Fibroblast of upper back skin (primary cell): ENCODE measurements around the gene BCAS3.
"Not testable (repeated sequence)": the region's sequence is repeated elsewhere in the genome, so short reads cannot be mapped to it uniquely, and the experiment has no call there.

Experiments
- DNase-seq: peaks from one replicate; pipeline ENCODE4 v3.0.0-alpha.2; 2013

Gene BCAS3

DNA sequence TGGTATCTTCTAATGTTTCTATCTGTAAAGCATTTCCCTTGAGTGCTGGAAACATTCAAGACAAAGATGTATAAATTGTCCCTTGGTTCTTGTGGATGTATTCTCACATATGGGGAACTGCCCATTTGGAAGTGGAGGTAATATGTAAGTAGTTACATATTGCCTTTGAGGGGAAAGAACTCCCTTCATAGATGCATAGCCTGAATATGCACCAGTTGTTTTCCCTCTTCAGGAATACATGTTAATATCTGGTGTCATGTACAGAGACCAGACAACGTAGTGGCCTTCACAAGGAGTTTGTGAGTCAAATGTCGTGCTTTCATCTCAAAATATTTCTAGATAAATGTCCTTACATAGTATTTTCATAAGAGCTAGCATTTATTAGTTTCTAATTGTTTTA, 213.5 kb downstream of the BCAS3 start:
- no peak for DNase-seq

DNA sequence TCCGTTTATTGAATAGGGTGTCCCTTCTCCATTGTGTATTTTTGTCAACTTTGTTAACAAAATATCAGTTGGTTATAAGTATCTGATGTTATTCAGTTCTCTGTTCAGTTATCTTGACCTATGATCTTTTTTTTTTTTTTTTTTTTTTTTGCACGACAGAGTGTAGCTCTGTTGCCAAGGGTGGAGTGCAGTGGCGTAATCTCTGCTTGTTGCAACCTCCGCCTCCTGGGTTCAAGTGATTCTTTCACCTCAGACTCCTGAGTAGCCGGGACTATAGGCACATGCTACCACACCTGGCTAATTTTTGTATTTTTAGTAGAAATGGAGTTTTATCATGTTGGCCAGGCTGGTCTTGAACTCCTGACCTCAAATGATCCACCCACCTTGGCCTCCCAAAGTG, 215.8 kb downstream of the BCAS3 start:
- no peak for DNase-seq

DNA sequence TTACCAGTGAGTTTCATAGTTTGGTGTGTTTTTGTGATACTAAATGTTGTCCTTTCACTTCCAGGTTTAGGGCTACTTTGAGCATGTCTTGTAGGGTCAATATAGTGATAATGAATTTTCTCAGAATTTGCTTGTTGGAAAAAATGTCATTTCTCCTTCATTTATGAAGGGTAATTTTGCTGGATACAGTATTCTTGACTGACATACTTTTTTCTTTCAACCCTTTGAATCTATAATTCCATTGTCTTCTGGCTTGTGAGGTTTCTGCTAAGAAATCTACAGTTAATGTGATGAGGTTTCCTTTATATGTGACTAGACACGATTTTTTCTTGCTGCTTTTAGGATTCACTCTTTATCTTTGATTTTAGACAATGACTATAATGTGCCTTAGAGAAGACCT, 219.3 kb downstream of the BCAS3 start:
- no peak for DNase-seq

DNA sequence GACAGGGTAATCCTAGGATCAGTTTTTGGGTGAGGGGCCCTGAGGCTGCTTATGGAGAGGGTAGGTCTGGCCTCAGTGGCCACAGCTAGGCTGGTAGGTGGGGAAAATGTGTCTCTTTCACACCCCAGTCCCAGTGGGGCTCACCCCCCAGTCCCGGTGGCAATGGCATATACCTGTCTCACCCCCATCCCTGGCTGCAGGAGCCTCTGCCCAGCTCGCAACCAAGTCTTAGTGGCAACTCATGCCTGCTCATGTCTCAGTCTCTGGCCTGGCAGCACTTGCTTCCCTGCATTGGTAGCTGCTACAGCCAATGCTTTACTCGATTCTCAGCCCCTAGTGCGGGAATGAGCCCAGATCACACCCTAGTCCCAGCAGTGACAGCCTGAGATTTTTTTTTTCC, 221.5 kb downstream of the BCAS3 start:
- DNase-seq: no peak

DNA sequence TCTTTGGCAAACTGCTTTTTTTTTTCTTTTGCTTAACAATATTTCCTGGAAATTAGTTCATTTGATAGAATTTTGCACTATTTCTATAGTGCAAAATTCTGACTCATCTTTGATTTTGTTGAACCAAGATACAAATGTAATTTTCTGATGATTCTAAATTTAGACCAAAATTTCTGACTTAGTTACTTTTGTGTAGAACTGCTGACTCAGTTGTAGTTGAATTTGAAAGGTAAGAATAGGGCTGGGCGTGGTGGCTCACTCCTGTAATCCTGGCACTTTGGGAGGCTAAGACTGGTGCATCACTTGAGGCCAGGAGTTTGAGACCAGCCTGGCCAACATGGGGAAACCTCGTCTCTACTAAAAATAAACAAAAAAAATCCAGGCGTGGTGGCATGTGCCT, 223.0 kb downstream of the BCAS3 start:
- no peak for DNase-seq

DNA sequence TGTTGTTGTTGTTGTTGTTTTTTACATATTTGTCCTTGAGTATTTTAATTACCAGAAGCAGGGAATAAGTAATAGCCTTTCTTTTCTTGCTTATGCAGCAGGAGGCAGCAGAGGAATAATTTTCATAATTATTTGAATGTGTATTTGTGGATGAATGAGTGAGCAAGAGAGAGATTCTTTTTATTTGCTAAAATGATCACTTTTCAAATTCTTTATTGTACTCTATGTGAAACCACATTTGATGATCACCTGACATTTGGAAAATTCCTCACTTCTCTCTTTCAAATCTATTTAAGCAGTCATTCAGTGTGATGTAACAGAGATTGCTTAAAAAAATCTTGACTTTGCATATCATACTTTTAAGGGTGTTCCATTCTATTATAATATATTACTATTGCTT, 223.6 kb downstream of the BCAS3 start:
- peak; percentile 19 for DNase-seq

DNA sequence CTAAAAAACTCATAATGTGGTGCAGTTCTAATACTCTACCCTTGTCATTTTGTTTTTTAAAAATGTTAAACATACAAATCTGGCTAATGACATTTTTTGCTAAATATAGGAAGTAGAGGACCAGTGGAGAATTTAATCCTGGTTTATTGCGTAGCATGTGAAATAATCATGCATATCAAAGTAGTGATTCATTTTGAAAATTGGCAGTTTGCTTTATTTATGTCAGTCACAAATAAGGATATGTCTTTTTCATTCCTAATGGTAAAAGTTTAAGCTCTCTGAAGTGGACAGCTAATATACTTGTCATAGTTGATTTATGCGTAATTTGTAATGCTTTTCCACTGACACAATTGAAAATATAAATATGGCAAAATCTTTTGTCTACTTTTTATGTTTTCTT, 224.2 kb downstream of the BCAS3 start:
- DNase-seq: peak; percentile 79

DNA sequence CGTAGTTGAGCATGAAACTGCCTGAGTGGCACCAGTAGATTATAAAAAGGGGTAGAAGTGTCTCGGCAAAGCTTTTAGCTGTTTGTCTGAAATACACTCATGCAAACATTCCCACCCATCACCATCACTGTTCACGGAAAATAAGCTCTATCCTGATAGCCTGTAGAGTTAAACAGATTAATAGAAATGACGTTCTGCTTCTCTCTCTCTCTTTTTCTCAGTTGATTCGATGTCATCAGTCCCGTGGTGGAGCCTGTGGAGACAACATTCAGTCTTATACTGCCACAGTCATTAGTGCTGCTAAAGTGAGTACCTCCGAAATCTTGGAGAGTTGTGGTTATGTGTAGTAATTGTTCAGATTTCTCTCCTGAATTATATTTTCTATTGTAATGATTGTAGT, 224.7 kb downstream of the BCAS3 start:
- DNase-seq: peak; percentile 13

DNA sequence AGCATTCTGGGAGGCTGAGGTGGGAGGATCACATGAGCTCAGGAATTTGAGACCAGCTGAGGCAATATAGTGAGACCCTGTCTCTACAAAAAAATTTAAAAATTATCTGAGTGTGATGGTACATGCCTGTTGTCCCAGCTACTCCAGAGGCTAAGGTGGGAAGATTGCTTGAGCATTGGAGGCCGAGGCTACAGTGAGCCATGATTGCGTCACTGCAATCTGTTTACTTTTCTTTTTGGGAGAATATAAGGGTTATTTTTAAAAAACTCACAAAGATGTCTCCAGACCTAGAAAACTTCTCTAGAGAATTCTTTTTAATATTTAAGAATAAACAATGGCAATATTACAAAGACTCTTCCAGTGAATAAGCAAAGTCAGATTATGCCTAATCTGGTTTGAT, 226.9 kb downstream of the BCAS3 start:
- no peak for DNase-seq

DNA sequence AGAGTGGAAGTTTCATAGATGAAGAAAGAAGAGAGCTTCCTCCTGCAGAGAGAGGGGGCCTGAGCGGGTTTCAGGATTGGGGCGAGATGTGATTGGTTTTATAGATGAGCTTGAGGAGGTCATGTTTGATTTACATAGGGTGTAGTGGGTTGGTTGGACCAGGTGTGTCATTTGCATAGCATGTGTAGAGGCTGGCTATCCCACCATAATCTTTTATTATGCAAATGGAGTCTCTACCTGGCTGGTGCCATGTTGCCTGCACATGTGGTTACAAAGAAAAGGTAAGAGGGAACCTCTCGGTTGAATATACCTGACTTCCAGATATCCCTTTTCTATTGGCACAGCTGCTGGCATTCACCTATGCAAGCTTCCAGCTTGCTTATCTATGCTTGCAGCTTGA, 228.1 kb downstream of the BCAS3 start:
- DNase-seq: no peak

DNA sequence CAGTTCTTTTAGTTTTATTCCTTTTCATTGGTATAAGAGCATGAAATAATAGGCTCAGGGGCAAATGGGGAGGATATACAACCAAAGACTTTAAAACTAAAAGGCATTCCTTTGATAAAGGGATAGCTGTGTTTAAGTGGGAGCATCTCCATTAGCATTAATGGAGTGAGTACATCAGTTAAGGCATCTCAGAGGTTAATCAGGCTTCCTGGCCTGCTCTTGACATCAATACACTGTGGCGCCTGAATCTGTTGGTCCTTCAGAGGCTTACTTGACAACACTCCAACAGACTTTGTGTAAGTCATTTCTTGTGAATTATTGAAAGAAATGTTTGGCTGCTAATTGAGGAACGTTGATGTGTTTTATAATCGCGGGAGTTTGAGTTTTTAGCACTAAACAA, 230.7 kb downstream of the BCAS3 start:
- DNase-seq: no peak

DNA sequence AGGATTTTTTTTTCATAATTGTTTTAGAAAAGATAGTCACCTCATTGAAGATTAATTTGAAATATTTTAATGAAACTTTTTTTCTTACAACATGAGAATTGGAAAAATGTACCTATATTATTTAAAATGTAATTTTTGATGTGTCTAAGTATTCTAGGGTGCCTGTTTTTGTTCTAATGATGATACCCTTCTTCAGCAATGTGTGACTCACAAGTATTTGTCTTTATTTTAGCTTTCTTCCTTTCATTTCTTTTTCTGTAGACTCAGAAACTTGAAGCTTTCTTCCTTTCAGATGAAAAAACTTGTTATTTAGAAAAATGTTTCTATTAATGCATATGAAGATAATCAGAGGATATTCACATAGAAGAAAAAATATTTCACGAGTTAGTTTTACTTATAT, 231.8 kb downstream of the BCAS3 start:
- no peak for DNase-seq

DNA sequence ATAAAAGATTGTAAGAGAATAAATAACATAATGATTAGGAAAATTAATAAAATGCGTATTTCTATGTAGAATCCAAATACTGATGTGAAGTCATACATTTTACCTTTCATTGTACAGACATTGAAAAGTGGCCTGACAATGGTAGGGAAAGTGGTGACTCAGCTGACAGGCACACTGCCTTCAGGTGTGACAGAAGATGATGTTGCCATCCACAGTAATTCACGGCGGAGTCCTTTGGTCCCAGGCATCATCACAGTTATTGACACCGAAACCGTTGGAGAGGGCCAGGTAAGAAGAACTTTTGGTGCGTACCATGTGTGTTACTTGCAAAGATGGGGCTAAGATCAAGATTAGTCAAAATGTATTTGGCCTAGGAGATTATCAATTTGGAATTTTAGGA, 232.8 kb downstream of the BCAS3 start:
- no peak for DNase-seq

DNA sequence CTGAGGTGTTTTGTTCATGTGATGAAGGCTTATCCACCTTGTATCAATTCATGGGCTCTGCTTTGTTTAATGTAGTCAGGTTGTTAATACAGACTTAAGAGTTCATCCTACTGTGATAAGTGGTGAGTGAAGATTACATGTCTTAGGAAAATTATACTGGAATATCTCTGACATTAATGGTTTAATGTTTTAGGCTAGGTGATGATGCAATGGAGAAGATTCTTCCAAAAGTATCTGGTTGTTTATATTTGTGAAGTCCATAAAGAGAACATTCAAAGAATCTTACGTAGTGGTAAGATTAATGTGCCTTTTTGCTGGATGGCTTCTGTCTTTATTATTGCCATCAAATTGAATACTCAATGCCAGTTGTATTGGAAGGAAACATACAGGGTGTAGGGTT, 236.4 kb downstream of the BCAS3 start:
- no peak for DNase-seq

DNA sequence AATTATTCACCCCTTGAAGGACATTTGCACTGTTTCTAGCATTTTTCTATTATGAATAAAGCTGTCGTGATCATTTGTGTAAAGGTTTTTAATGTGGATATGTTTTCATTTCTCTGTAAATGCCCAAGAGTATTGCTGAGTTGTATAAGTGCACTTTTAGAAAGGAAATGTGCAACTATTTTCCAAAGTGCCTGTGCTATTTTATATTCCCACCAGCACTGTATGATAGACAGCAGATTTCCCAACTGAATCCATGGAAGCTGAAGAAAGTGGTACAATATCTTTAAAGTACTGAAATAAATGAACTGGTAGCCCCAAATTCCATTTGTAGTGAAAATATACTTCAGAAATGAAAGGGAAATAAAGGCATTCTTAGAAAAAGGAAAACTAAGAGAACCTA, 238.4 kb downstream of the BCAS3 start:
- DNase-seq: no peak

DNA sequence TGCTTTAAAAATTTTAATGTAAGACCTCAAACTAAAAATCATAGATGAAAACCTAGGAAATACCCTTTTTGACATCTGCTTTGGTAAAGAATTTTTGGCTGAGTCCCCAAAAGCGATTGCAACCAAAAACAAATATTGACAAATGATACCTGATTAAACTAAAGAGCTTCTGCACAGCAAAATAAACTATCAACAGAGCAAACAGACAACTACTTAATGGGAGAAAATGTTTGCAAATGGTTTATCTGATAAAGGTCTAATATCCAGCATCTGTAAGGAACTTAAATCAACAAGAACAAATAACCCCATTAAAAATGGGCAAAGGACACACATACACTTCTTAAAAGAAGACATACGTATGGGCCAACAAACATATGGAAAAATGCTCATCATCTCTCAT, 242.5 kb downstream of the BCAS3 start:
- DNase-seq: no peak

DNA sequence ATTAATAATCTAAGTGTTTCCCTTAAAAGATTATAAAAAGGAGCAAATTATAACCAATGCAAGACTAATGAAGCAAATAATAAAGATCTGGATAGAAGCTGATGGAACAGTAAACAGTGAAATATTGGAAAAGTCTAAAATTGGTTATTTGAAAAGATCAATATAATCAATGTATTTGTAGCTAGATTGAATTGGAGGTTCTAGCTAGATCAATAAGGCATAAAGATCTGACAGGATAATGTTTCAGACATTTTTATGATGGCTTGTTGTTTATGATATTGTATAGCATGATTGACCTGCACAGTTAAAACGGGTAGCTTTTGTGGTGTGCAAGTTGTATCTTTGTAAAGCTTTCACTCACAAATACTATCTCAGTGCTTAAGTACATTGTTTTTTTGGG, 245.3 kb downstream of the BCAS3 start:
- DNase-seq: no peak

DNA sequence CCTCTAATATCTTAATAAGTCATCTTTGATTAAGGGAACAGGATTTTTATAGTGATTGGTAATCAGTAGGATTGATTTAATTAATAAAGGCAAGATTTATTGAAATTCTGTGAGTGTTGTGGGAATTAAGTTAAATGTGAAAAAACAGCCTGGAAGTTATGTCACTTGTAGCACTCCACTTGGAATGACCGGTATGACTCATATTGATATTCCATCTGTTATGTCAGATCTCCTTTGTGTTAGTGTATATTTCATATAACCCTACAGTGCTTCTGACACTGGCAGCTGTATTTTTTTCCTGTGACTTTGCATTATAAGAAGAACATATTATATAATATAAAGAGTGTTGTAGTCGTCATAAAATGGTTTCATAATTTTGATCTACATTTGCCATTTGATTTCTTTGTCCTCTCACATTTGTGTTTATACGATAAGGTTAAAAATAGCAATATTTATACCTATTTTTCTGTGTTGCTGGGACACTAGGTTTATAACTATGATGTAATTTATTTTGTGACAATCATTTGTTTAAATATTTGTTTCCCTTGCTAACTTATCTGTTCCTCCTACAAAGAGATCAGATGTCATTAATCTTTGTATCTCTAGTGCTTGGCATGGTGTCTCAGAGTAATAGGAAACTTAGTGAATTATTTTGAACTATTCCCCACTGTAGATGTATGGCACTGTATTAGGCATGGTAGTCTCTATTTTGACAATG, 249.0 kb downstream of the BCAS3 start:
- peak; percentile 12 for DNase-seq

DNA sequence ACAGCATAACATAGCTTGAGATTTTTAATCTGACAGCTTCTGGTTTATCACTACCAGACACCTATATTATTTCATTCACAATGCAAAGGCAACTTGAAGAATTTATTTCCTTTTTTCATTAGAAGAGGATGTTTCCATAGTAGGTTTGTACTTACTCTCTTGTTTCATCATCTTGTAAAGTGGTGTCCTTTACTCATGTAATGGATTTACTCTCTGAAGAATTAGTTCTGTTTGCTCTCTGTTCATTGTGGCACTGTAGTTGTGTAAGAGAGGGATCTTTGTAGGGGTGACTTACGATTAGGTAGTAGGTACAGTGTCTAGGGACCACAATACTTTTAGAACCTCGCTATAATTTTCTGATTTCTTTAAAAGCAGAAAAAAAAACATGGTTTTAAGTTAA, 256.1 kb downstream of the BCAS3 start:
- DNase-seq: no peak

DNA sequence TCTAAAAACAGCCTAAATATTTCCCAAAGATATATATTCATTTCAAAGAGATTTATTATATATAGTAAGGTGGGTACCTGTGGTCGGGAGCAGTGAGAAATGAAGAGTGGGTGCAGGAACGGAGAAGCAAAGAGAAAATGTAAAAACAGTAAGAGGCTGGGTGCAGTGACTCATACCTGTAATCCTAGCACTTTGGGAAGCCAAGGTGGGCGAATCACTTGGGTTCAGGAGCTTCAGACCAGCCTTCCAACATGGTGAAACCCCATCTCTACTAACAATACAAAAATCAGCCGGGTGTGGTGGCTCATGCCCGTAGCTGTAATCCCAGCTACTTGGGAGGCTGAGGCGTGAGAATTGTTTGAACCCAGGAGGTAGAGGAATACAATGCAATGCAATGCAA, 257.1 kb downstream of the BCAS3 start:
- DNase-seq: no peak

DNA sequence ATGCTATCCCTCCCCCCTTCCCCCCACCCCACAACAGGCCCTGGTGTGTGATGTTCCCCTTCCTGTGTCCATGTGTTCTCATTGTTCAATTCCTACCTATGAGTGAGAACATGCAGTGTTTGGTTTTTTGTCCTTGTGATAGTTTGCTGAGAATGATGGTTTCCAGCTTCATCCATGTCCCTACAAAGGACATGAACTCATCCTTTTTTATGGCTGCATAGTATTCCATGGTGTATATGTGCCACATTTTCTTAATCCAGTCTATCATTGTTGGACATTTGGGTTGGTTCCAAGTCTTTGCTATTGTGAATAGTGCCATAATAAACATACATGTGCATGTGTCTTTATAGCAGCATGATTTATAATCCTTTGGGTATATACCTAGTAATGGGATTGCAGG, 258.3 kb downstream of the BCAS3 start:
- DNase-seq: not testable (repeated sequence)

DNA sequence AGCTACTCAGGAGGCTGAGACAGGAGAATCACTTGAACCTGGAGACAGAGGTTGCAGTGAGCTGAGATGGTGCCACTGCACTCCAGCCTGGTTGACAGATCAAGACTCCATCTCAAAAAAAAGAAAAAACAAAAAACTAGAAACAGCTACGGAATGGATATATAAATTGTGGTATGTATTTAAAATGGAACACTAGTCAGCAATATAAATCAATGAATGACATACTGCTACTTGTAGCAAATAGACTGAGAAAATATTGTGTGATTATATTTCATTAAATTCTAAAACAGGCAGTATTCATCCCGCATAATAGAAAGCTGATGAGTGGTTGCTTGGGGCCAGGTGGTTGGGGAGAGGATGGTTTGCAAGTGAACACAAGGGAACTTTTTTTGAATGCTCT, 261.7 kb downstream of the BCAS3 start:
- DNase-seq: no peak

DNA sequence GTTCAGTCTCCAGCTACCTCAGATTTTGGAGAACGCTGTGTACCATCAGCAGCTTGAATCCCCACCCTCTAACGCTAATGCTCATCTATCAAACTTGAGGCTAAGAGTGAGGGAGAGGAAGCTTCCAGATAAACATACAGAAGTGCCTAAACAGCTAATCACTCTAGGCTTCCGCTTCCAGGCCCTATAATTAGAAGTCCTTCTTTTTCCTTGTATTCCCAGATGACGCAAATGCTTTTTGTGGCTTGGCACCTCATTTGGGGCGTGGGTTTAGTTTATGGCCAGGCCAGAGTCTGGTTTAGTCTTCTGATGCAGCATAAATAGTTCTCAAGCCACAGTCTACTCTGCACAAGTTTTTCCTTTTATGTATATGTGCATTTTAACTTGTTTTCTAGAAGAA, 263.4 kb downstream of the BCAS3 start:
- peak; percentile 88 for DNase-seq

DNA sequence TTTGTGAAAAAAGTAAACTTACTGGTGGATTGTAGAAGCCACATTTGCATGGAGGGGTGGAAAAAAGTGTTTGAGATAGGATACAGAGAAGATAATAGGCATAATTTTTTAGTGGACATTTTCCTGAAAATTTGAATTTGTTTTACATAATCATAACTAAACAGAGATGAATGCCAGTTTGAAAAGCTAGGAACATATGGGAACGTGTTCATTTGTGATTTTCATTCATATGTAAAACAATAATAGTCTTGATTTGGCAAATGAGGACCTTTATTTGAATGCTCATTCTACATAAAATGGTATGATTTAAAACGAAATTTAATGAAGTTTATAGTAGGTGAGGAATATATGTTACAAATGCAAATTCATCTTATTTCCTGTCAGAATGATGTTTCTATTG, 263.9 kb downstream of the BCAS3 start:
- DNase-seq: no peak

DNA sequence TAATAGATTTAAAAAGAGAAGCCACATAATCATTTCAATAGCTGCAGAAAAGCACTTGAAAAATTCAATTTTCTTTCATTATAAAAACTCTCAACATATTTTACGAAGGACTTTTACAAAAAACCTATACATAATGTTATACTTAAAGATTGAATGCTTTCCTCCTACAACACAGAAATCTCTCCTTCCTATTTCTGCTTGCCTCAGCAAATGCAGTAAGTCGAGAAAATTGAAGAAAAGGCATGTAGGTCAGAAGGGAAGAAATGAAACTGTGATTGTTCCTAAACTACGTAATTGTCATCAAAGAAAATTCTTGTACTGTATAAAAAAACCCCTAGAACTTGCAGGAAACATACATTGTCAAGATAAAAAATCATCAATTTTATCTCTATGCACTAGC, 267.1 kb downstream of the BCAS3 start:
- no peak for DNase-seq

DNA sequence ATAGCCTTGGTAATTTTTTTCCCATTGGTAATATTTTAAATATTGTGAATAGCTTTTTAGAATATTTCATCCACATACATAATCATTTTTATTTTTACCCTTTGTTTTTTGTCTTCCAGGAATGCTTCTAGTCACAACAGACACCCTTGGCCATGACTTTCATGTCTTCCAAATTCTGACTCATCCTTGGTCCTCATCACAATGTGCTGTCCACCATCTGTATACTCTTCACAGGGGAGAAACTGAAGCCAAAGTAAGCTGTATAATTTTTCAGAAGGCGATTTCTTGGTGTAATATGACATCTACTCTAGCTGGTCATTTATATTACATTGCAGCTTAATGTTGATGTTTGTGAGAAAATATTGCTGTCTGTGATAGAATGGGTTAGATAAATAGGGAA, 269.4 kb downstream of the BCAS3 start:
- DNase-seq: peak; percentile 18
